GM06990 (cell line): ENCODE results near the gene CLRN1.

Experiments used
- DNase-seq: peaks from one replicate; pipeline ENCODE4 v3.0.0-alpha.2; 2011; ENCODE audit not compliant: insufficient read length; ENCODE audit errors: extremely low read depth
- H3K27me3 ChIP-seq: replicated peaks from 2 replicates; pipeline ENCODE4 v1.6.0; 2011; ENCODE audit warnings: low read length; ENCODE audit not compliant: control insufficient read depth, insufficient read depth
- H3K36me3 ChIP-seq: 2 replicates; pipeline ENCODE4 v1.5.1; 2011; ENCODE audit warnings: low read length; ENCODE audit not compliant: control insufficient read depth, insufficient read depth
- H3K4me3 ChIP-seq: replicated peaks from 2 replicates; pipeline ENCODE4 v1.5.1; 2011; ENCODE audit warnings: low read depth, mild to moderate bottlenecking, control low read depth, low read length
- CTCF ChIP-seq: IDR thresholded peaks from 2 replicates; pipeline ENCODE4 v1.5.1; 2011; ENCODE audit warnings: low read length, control low read depth, mild to moderate bottlenecking, inconsistent platforms; ENCODE audit not compliant: insufficient read depth, poor library complexity, severe bottlenecking

CLRN1 gene

GRCh38 chr3:150942221-150942620 is 30.3 kb downstream of the CLRN1 start:
- TF ChIP-seq CTCF, result no peak
- H3K36me3 ChIP-seq, result no peaks in the 10 kb centered on the region
- no peak overlapping the region for H3K4me3 ChIP-seq
- no peaks in the 10 kb centered on the region; the same call in 1 of the 2 replicates for H3K27me3 ChIP-seq
- no peak for DNase-seq

- H3K4me3 ChIP-seq, result no peak overlapping the region
- DNase-seq, result no peak
- H3K27me3 ChIP-seq, result no peaks in the 10 kb centered on the region; the same call in 1 of the 2 replicates
- TF ChIP-seq CTCF, result no peak
- no peaks in the 10 kb centered on the region for H3K36me3 ChIP-seq
Observed at GRCh38 chr3:150936693-150937092, 35.8 kb downstream of the CLRN1 start.

GRCh38 chr3:150933473-150933995 is 39.0 kb downstream of the CLRN1 start:
- no peaks in the 10 kb centered on the region for H3K27me3 ChIP-seq
- no peak for DNase-seq
- H3K36me3 ChIP-seq, result no peaks in the 10 kb centered on the region
- no peak overlapping the region for H3K4me3 ChIP-seq
- TF ChIP-seq CTCF, result no peak

- no peak for DNase-seq
- no peaks in the 10 kb centered on the region for H3K36me3 ChIP-seq
- H3K27me3 ChIP-seq, result no peaks in the 10 kb centered on the region
- H3K4me3 ChIP-seq, result no peak overlapping the region
- TF ChIP-seq CTCF, result no peak
Observed at GRCh38 chr3:150931745-150932144, 40.8 kb downstream of the CLRN1 start.

- Histone ChIP-seq H3K36me3 (no peaks in the 10 kb centered on the region), H3K27me3 (no peaks in the 10 kb centered on the region), H3K4me3 (no peak overlapping the region)
- TF ChIP-seq CTCF, result no peak
- no peak for DNase-seq
Observed at GRCh38 chr3:150930839-150931238, 41.7 kb downstream of the CLRN1 start.

GRCh38 chr3:150928234-150928633 is 44.3 kb downstream of the CLRN1 start:
- Histone ChIP-seq H3K4me3 (no peak overlapping the region), H3K27me3 (no peaks in the 10 kb centered on the region), H3K36me3 (no peaks in the 10 kb centered on the region)
- no peak for DNase-seq
- no peak for TF ChIP-seq CTCF
